ENCODE data around the gene CIZ1. TPM values are rescaled to one million over a fixed set of nuclear protein-coding genes. Genes with fewer than 3 reads are reported as not detected.
A peak's percentile ranks its signal among the peaks of the same experiment; 100 is the strongest.

The CIZ1 gene
- total RNA-seq, 1 donor from 2014 or later, result 134 TPM

GRCh38 chr9:128162215-128163026, 29.0 kb downstream of the CIZ1 start:
- DNase-seq (ENCODE audit: low spot score), result no peak

GRCh38 chr9:128161215-128161902, 30.0 kb downstream of the CIZ1 start:
- DNase-seq (ENCODE audit: low spot score), result no peak

- DNase-seq (ENCODE audit: low spot score), result no peak
Measured at GRCh38 chr9:128160603-128160987, 30.8 kb downstream of the CIZ1 start.

- DNase-seq (ENCODE audit: low spot score), result peak; percentile 96
Measured at GRCh38 chr9:128159784-128160602, 31.4 kb downstream of the CIZ1 start, which contains the start of gene BBLN. Gene BBLN, plus strand, starts transcription at chr9:128160265. Its CDS starts 143 bp downstream, at chr9:128160408.

- DNase-seq (ENCODE audit: low spot score), result no peak
Measured at GRCh38 chr9:128159522-128159783, 31.9 kb downstream of the CIZ1 start.

GRCh38 chr9:128155736-128156500, 35.5 kb downstream of the CIZ1 start:
- no peak for DNase-seq (ENCODE audit: low spot score)

- DNase-seq (ENCODE audit: low spot score), result no peak
Measured at GRCh38 chr9:128153947-128154695, 37.3 kb downstream of the CIZ1 start.

GRCh38 chr9:128153060-128153946, 38.1 kb downstream of the CIZ1 start:
- no peak for DNase-seq (ENCODE audit: low spot score)

- DNase-seq (ENCODE audit: low spot score), result no peak
Measured at GRCh38 chr9:128152133-128153059, 39.0 kb downstream of the CIZ1 start.

GRCh38 chr9:128151309-128152132, 39.9 kb downstream of the CIZ1 start:
- DNase-seq (ENCODE audit: low spot score), result no peak

- DNase-seq (ENCODE audit: low spot score), result no peak
Measured at GRCh38 chr9:128150594-128151308, 40.6 kb downstream of the CIZ1 start.

- DNase-seq (ENCODE audit: low spot score), result no peak
Measured at GRCh38 chr9:128149951-128150593, 41.3 kb downstream of the CIZ1 start.

GRCh38 chr9:128149001-128149701, 42.2 kb downstream of the CIZ1 start, which contains the start of gene LCN2:
Gene LCN2, plus strand, starts transcription at chr9:128149453. Its CDS starts 73 bp downstream, at chr9:128149526.
- no peak for DNase-seq (ENCODE audit: low spot score)

GRCh38 chr9:128148509-128149000, 42.8 kb downstream of the CIZ1 start:
- no peak for DNase-seq (ENCODE audit: low spot score)

- DNase-seq (ENCODE audit: low spot score), result no peak
Measured at GRCh38 chr9:128146591-128147120, 44.7 kb downstream of the CIZ1 start.

GRCh38 chr9:128145951-128146351, 45.4 kb downstream of the CIZ1 start:
- DNase-seq (ENCODE audit: low spot score), result no peak
